H1 (cell line): Measurements from ENCODE around the gene SMAP2. TPM values are rescaled to one million over a fixed set of nuclear protein-coding genes. Genes with fewer than 3 reads are reported as not detected.

Source experiments
- CTCF ChIA-PET: fragments of 300-600 bp; sonication (Branson Sonifier 250); formaldehyde crosslinking; loops from one replicate; lab custom pipeline; 2021; ENCODE audit not compliant: partially characterized antibody; lab: Charles Lee
- POLR2A ChIA-PET: fragments of 300-600 bp; sonication (Branson Sonifier 250); formaldehyde crosslinking; loops from one replicate; lab custom pipeline; 2021; ENCODE audit warnings: inconsistent platforms; ENCODE audit not compliant: partially characterized antibody; lab: Charles Lee
- DNase-seq, 2 experiments: peaks; one replicate each; pipeline versions ENCODE4 v3.0.0 to v3.0.0-alpha.2; 2010 to 2022; ENCODE audit warnings: low spot score in 2 of 2, low read depth in 1 of 2, mixed read lengths in 1 of 2
- FAIRE-seq: peaks from 2 replicates; lab custom pipeline; 2011; peaks lifted over from hg19 to GRCh38; lab: Jason Lieb, UNC
- H2AFZ ChIP-seq: 2 replicates; pipeline ENCODE4 v1.8.1; 2012; ENCODE audit warnings: low read length, inconsistent platforms
- H2AK5ac ChIP-seq: 2 replicates; pipeline ENCODE4 v1.6.1; 2013; ENCODE audit warnings: low read depth, low read length
- H2BK120ac ChIP-seq: replicated peaks from 2 replicates; pipeline ENCODE3; 2013; ENCODE audit warnings: low read depth, low read length, inconsistent platforms
- H2BK12ac ChIP-seq: 2 replicates; pipeline ENCODE4 v1.6.1; 2013; ENCODE audit warnings: low read depth, low read length
- H2BK15ac ChIP-seq: 2 replicates; pipeline ENCODE4 v1.6.1; 2013; ENCODE audit warnings: low read length
- H2BK20ac ChIP-seq: 2 replicates; pipeline ENCODE4 v1.6.1; 2013; ENCODE audit warnings: low read length
- H2BK5ac ChIP-seq: 2 replicates; pipeline ENCODE4 v1.6.1; 2013; ENCODE audit warnings: low read depth, low read length
- H3K14ac ChIP-seq: 2 replicates; pipeline ENCODE4 v1.6.1; 2013; ENCODE audit warnings: inconsistent platforms; ENCODE audit not compliant: insufficient read length
- H3K18ac ChIP-seq: 2 replicates; pipeline ENCODE4 v1.6.1; 2013; ENCODE audit warnings: low read length; ENCODE audit errors: extremely low read depth
- H3K23ac ChIP-seq: 2 replicates; pipeline ENCODE4 v1.6.1; 2013; ENCODE audit warnings: inconsistent platforms; ENCODE audit not compliant: insufficient read length
- H3K23me2 ChIP-seq: 2 replicates; pipeline ENCODE4 v1.6.1; 2013; ENCODE audit warnings: low read depth, low read length
- H3K27ac ChIP-seq: 2 replicates; pipeline ENCODE4 v1.6.1; 2011; ENCODE audit warnings: low read depth, low read length, inconsistent platforms
- H3K27me3 ChIP-seq, 4 experiments: replicated peaks in 1 of 4; 1 replicate in 1 of 4; 2 replicates in 3 of 4; pipeline versions ENCODE4 v1.6.1 to v1.8.1; 2011 to 2013; ENCODE audit warnings: low read length in 3 of 4, mild to moderate bottlenecking in 3 of 4, inconsistent platforms in 2 of 4, mixed read lengths in 2 of 4, moderate library complexity in 1 of 4; ENCODE audit not compliant: control insufficient read depth in 3 of 4, insufficient read depth in 3 of 4; ENCODE audit errors: extremely low read depth in 1 of 4
- H3K36me3 ChIP-seq, 4 experiments: 2 replicates each; pipeline versions ENCODE4 v1.6.1 to v1.8.1; 2011 to 2013; ENCODE audit warnings: mild to moderate bottlenecking in 4 of 4, low read length in 3 of 4, moderate library complexity in 2 of 4, control low read depth in 1 of 4, inconsistent platforms in 1 of 4; ENCODE audit not compliant: insufficient read depth in 4 of 4, control insufficient read depth in 2 of 4
- H3K4ac ChIP-seq: replicated peaks from 2 replicates; pipeline ENCODE3; 2013; ENCODE audit warnings: low read length, low read depth, mixed read lengths, inconsistent platforms; ENCODE audit not compliant: insufficient read length
- H3K4me1 ChIP-seq, 4 experiments: replicated peaks in 1 of 4; 1 replicate in 1 of 4; 2 replicates in 3 of 4; pipeline versions ENCODE4 v1.6.1 to v1.8.1; 2011 to 2013; ENCODE audit warnings: low read length in 3 of 4, inconsistent platforms in 2 of 4, mixed read lengths in 1 of 4; ENCODE audit not compliant: insufficient read depth in 4 of 4, control insufficient read depth in 3 of 4
- H3K4me2 ChIP-seq, 2 experiments: 2 replicates each; pipeline versions ENCODE4 v1.6.1 to v1.8.1; 2011 to 2013; ENCODE audit warnings: low read depth in 2 of 2, low read length in 2 of 2, control low read depth in 1 of 2, inconsistent platforms in 1 of 2, mild to moderate bottlenecking in 1 of 2; ENCODE audit not compliant: insufficient read depth in 1 of 2
- H3K4me3 ChIP-seq, 4 experiments: fragments of 200-600, 300-600 bp in 1 of 4; sonication (generic), shearing (Covaris generic), sonication (Bioruptor Twin) in 1 of 4; 2 replicates each; pipeline versions ENCODE4 v1.5.1 to v1.8.1; 2011 to 2016; ENCODE audit warnings: low read length in 4 of 4, low read depth in 3 of 4, control low read depth in 2 of 4, inconsistent platforms in 2 of 4, mild to moderate bottlenecking in 2 of 4, mixed read lengths in 1 of 4, moderate library complexity in 1 of 4; ENCODE audit not compliant: insufficient read depth in 2 of 4; ENCODE audit errors: extremely low read depth in 1 of 4
- H3K56ac ChIP-seq: replicated peaks from 2 replicates; pipeline ENCODE3; 2013; ENCODE audit warnings: low read depth, mild to moderate bottlenecking, mixed read lengths, low read length, inconsistent platforms; ENCODE audit not compliant: insufficient read length
- H3K79me1 ChIP-seq: 2 replicates; pipeline ENCODE4 v1.6.1; 2013; ENCODE audit warnings: low read depth, low read length, control low read depth
- H3K79me2 ChIP-seq, 2 experiments: 2 replicates each; pipeline versions ENCODE4 v1.6.1 to v1.8.1; 2012 to 2013; ENCODE audit warnings: low read length in 2 of 2, mild to moderate bottlenecking in 2 of 2, inconsistent platforms in 1 of 2; ENCODE audit not compliant: insufficient read depth in 2 of 2, control insufficient read depth in 1 of 2
- H3K9ac ChIP-seq, 4 experiments: replicated peaks in 1 of 4; 1 replicate in 1 of 4; 2 replicates in 3 of 4; pipeline versions ENCODE4 v1.6.1 to v1.8.1; 2011 to 2013; ENCODE audit warnings: low read depth in 3 of 4, low read length in 3 of 4, control low read depth in 2 of 4, mild to moderate bottlenecking in 2 of 4, moderate library complexity in 2 of 4, inconsistent platforms in 1 of 4; ENCODE audit errors: extremely low read depth in 1 of 4
- H3K9me3 ChIP-seq, 2 experiments: 2 replicates each; pipeline versions ENCODE4 v1.6.1 to v1.8.1; 2012 to 2013; ENCODE audit warnings: mild to moderate bottlenecking in 2 of 2, moderate library complexity in 2 of 2, control low read depth in 1 of 2, inconsistent platforms in 1 of 2, low read depth in 1 of 2, low read length in 1 of 2, mixed read lengths in 1 of 2; ENCODE audit not compliant: insufficient read depth in 2 of 2
- H4K20me1 ChIP-seq, 2 experiments: replicated peaks in 1 of 2; 2 replicates each; pipeline versions ENCODE3 to v1.8.1; 2011 to 2013; ENCODE audit warnings: inconsistent platforms in 2 of 2, low read length in 2 of 2, mild to moderate bottlenecking in 1 of 2; ENCODE audit not compliant: insufficient read depth in 2 of 2, control insufficient read depth in 1 of 2
- H4K5ac ChIP-seq: 2 replicates; pipeline ENCODE4 v1.6.1; 2013; ENCODE audit warnings: low read length, low read depth, mixed read lengths, inconsistent platforms; ENCODE audit not compliant: insufficient read length
- H4K8ac ChIP-seq: 2 replicates; pipeline ENCODE4 v1.8.0; 2013; ENCODE audit warnings: mild to moderate bottlenecking, moderate library complexity, low read length, inconsistent platforms; ENCODE audit not compliant: insufficient read depth; ENCODE audit errors: extremely low read depth
- H4K91ac ChIP-seq: replicated peaks from 2 replicates; pipeline ENCODE3; 2013; ENCODE audit warnings: low read length, mixed read lengths, inconsistent platforms; ENCODE audit not compliant: insufficient read length
- ASH2L ChIP-seq: fragments of 200-600, 300-600 bp; sonication (generic); IDR thresholded peaks from one replicate; pipeline ENCODE4 v1.7.1; 2017; ENCODE audit warnings: low read length
- CBX8 ChIP-seq: fragments of 300-800, 300-1000 bp; sonication (generic); IDR thresholded peaks from 2 replicates; pipeline ENCODE4 v1.7.1; 2016; ENCODE audit warnings: low read depth, low read length, borderline replicate concordance
- EP300 ChIP-seq, 2 experiments: IDR thresholded peaks; 1 replicate in 1 of 2; 2 replicates in 1 of 2; pipeline ENCODE4 v1.6.1; 2011 to 2012; ENCODE audit warnings: low read depth in 2 of 2, low read length in 2 of 2, mild to moderate bottlenecking in 2 of 2, borderline replicate concordance in 1 of 2, inconsistent platforms in 1 of 2, moderate library complexity in 1 of 2
- EZH2 ChIP-seq: fragments of 200-600 bp; sonication (generic); IDR thresholded peaks from 2 replicates; pipeline ENCODE4 v1.7.1; 2012; ENCODE audit warnings: low read depth, mild to moderate bottlenecking, moderate library complexity, low read length, inconsistent platforms; ENCODE audit not compliant: severe bottlenecking
- JUND ChIP-seq: IDR thresholded peaks from 2 replicates; pipeline ENCODE4 v1.6.1; 2011; ENCODE audit warnings: mild to moderate bottlenecking, improper control_type of control experiment, low read length
- MAX ChIP-seq: IDR thresholded peaks from 2 replicates; pipeline ENCODE4 v1.6.1; 2012; ENCODE audit warnings: inconsistent platforms
- NANOG ChIP-seq: IDR thresholded peaks from 2 replicates; pipeline ENCODE4 v1.6.1; 2011; ENCODE audit warnings: low read length, low read depth, mild to moderate bottlenecking, inconsistent platforms; ENCODE audit not compliant: insufficient read depth, poor library complexity, severe bottlenecking
- NRF1 ChIP-seq: IDR thresholded peaks from 2 replicates; pipeline ENCODE4 v1.6.1; 2011; ENCODE audit warnings: mild to moderate bottlenecking, low read depth, low read length, improper control_type of control experiment
- POLR2A ChIP-seq, 2 experiments: IDR thresholded peaks; 1 replicate in 1 of 2; 2 replicates in 1 of 2; pipeline ENCODE4 v1.6.1; 2011; ENCODE audit warnings: low read depth in 2 of 2, low read length in 2 of 2, mild to moderate bottlenecking in 2 of 2; ENCODE audit errors: control extremely low read depth in 1 of 2
- POU5F1 ChIP-seq: IDR thresholded peaks from 2 replicates; pipeline ENCODE4 v1.6.1; 2011; ENCODE audit warnings: low read depth, mild to moderate bottlenecking, low read length, moderate library complexity
- SAP30 ChIP-seq: fragments of 300-600 bp; sonication (generic); IDR thresholded peaks from 2 replicates; pipeline ENCODE4 v1.7.1; 2012; ENCODE audit warnings: low read length, moderate library complexity, mild to moderate bottlenecking, inconsistent platforms; ENCODE audit not compliant: insufficient read depth, insufficient replicate concordance
- SIRT6 ChIP-seq: IDR thresholded peaks from one replicate; pipeline ENCODE4 v1.7.1; 2012; ENCODE audit warnings: low read length, inconsistent platforms
- SP4 ChIP-seq: IDR thresholded peaks from 2 replicates; pipeline ENCODE4 v1.6.1; 2012; ENCODE audit warnings: low read length, inconsistent platforms
- WGBS, 2 experiments: shearing (Covaris generic) in 1 of 2; methylation state at CpG; one replicate each; pipeline versions ENCODE4 v1.1.6 to v1.1.7; 2013 to 2015; ENCODE audit warnings: low lambda C conversion rate in 2 of 2, mixed read lengths in 2 of 2, inconsistent platforms in 1 of 2, low coverage in 1 of 2, missing lambda C conversion rate in 1 of 2; ENCODE audit not compliant: insufficient replicate concordance in 2 of 2, insufficient coverage in 1 of 2, insufficient read length in 1 of 2; ENCODE audit errors: extremely low coverage in 1 of 2, missing lambda C conversion rate in 1 of 2; 5-methylcytosine and 5-hydroxymethylcytosine counted together
- polyA plus RNA-seq, 7 experiments: library from polyadenylated mRNA; depleted of rRNA in 3 of 7; stranded (reverse) in 5 of 7; unstranded in 2 of 7; fragments of >200 nt in 5 of 7; fragments of 200-250 nt in 2 of 7; gene quantifications; 1 replicate in 5 of 7; 2 replicates in 1 of 7; 4 replicates in 1 of 7; pipeline versions ENCODE4 v1.2.1 to v1.2.3, GENCODE V29; 2011 to 2013; ENCODE audit warnings: missing spikeins in 2 of 7, mixed read lengths in 2 of 7
- total RNA-seq: library from RNA; stranded (reverse); fragmentation: NEBNext Ultra II Directional; extraction: Animal tissue kit (Norgen Biotek cat#: 25700); gene quantifications from 2 replicates; pipeline ENCODE4 v1.2.1, GENCODE V29; 2021

The SMAP2 gene
- total and polyA plus RNA-seq, 2 of the 8 experiments (the other 6 are each of a cell fraction or from before 2014, with no cell fraction given): 4.3 to 5.5 TPM

GRCh38 chr1:40451238-40451585 is 77.7 kb downstream of the SMAP2 start:
- 75% methylated on average over 1 of the region's 1 CpG; no CpG with 5 or more reads in 1 of the 2 experiments for WGBS, 2 experiments
- ChIA-PET POLR2A (interaction anchor here (0.6 to 2.0 kb wide), 14 partner anchors 9 to 240 kb away, joined by 3 to 7 read pairs (median 4); partner anchors contain the start of genes NFYC and ZNF684), CTCF (interaction anchor here (0.6 to 1.0 kb wide), 2 partner anchors 71 to 81 kb away, joined by 3 read pairs; no protein-coding TSS in a partner anchor)
- Histone ChIP-seq H2BK20ac (no peak overlapping the region), H3K9ac (peak overlapping the region in 2 of 4 experiments; percentile 76 to 81; a peak in 4 of 7 replicates), H3K4me3 (peak overlapping the region; percentile 62 to 76 (median 68)), H2BK12ac (peak overlapping the region; percentile 71; the same call in 1 of the 2 replicates), H3K79me2 (peaks cover 0 to 6% of the 10 kb centered on the region in 2 experiments; a peak in 1 of 4 replicates), H2AFZ (no peak overlapping the region), H2BK15ac (no peak overlapping the region), H3K9me3 (peaks cover 7 to 19% of the 10 kb centered on the region in 2 experiments; a peak in 3 of 4 replicates), H4K91ac (no peak overlapping the region), H2BK120ac (no peak overlapping the region), H3K4ac (no peak overlapping the region), H3K27ac (no peak overlapping the region), H4K5ac (no peak overlapping the region), H3K27me3 (no peaks in the 10 kb centered on the region), H3K36me3 (peaks cover 0 to 32% (median 8%) of the 10 kb centered on the region in 4 experiments; a peak in 4 of 8 replicates), H3K18ac (peak overlapping the region; percentile 62; the same call in 1 of the 2 replicates), H2BK5ac (no peak overlapping the region), H3K4me2 (peak overlapping the region; percentile 79 to 97), H3K23me2 (peaks cover 10% of the 10 kb centered on the region; the same call in 1 of the 2 replicates), H4K20me1 (no peaks in the 10 kb centered on the region), H3K14ac (no peak overlapping the region), H3K56ac (no peak overlapping the region), H3K23ac (no peak overlapping the region), H4K8ac (no peak overlapping the region), H3K79me1 (no peaks in the 10 kb centered on the region), H3K4me1 (peaks cover 0 to 8% (median 2%) of the 10 kb centered on the region in 4 experiments; a peak in 5 of 7 replicates), H2AK5ac (peak overlapping the region; percentile 61; the same call in 1 of the 2 replicates)
- DNase-seq (no peak), FAIRE-seq (no peak)
- TF ChIP-seq POLR2A (IDR thresholded peaks at IDR 0.05; ENCODE audit: control extremely low read depth in 1 of 2, low read depth in 2 of 2, low read length in 2 of 2) (no peak), POU5F1 (no peak), NRF1 (no peak), MAX (no peak), SIRT6 (no peak), NANOG (no peak), CBX8 (no peak), EP300 (IDR thresholded peaks at IDR 0.05; ENCODE audit: borderline replicate concordance in 1 of 2, low read depth in 2 of 2, low read length in 2 of 2) (no peak), ASH2L (no peak), SP4 (no peak), SAP30 (no peak), EZH2 (no peak), JUND (no peak)
